ENCODE measurements around the gene CYP2J2. TPM values are rescaled to one million over a fixed set of nuclear protein-coding genes. Genes with fewer than 3 reads are reported as not detected.

Gene CYP2J2
- total and polyA plus RNA-seq, 2 experiments from 2014 or later = not detected

DNA sequence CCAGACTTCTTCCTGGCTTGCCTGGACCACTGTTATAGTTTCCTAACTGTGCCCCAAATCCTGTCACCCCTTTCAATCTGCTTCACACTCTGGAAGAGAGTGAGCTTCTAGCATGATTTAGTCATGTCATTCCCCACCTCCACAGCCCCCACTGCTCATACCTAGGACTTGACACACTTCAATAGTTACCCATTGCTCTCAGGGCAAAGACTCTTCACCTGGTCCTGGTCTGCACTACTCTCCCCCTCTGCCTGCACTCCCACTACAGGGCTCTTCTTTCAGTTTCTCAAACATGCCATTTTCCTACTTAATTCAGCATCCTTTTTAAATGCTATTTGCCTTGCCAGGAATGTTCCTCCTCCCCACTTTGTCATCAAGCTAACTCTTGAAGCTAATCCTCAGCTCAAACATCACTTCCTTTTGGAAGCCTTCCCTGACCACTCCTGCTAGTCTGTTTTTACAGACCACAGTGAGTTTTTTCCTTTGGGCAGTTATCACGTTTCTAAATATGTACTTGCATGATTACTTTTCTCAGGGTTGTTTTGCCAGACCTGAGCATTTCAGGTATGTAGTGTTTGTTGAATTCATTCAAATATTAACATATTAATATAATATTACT lies 24.7 kb downstream of the CYP2J2 start:
- no peak overlapping the region for H3K9ac ChIP-seq
- WGBS, 2 experiments (ENCODE audit: low coverage in 1 of 2, low lambda C conversion rate in 2 of 2, missing lambda C conversion rate in 2 of 2) = 29 to 34% methylated on average over 1 of the region's 1 CpG
- peak; percentile 15 for DNase-seq
- no peak overlapping the region for H3K4me3 ChIP-seq
- H3K4me1 ChIP-seq (ENCODE audit: insufficient read depth) = no peaks in the 10 kb centered on the region
- no peaks in the 10 kb centered on the region for H3K79me2 ChIP-seq (ENCODE audit: insufficient read depth)
- H2AFZ ChIP-seq = no peak overlapping the region
- H3K27me3 ChIP-seq (replicated peaks; ENCODE audit: insufficient read depth) = no peaks in the 10 kb centered on the region; the same call in 1 of the 2 replicates
- TF ChIP-seq EZH2 (IDR thresholded peaks at IDR 0.05; ENCODE audit: insufficient read depth, poor library complexity, severe bottlenecking) (no peak), EZH2phosphoT487 (IDR thresholded peaks at IDR 0.05; ENCODE audit: insufficient read depth, low read depth) (no peak)
- H3K36me3 ChIP-seq (ENCODE audit: low read depth) = no peaks in the 10 kb centered on the region
- H3F3A ChIP-seq (ENCODE audit: insufficient read depth) = no peaks in the 10 kb centered on the region
- H3K27ac ChIP-seq = no peak overlapping the region
- H3K4me2 ChIP-seq (ENCODE audit: unreplicated experiment) = no peak overlapping the region
- in situ Hi-C loops (cut with MboI) = no loop called here
- H4K20me1 ChIP-seq (ENCODE audit: insufficient read depth) = no peaks in the 10 kb centered on the region
- H3K9me3 ChIP-seq (ENCODE audit: low read depth) = no peaks in the 10 kb centered on the region
- H3K9me2 ChIP-seq (ENCODE audit: insufficient read depth) = no peaks in the 10 kb centered on the region

DNA sequence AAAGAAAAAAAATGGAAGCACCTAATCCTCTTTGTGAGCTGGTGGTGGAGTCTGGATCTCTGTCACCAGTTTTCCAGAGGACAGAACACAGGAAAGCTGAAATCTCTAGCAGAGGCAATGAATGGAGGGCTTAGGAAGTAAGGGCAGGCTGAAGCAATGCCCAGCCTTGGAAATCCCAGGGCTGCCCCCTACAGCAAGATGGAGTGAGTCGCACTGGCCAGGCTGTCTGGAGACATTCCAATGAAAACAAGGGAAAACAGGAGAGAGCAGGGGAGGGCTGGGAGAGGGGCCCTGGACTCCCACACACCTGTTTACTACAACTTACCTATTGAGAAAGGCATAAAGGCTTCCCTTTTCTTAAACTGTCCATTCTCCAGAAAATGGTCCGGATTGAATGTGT lies 25.9 kb downstream of the CYP2J2 start:
- 31% methylated on average over 2 of the region's 2 CpGs for WGBS, 2 experiments (ENCODE audit: low coverage in 1 of 2, low lambda C conversion rate in 2 of 2, missing lambda C conversion rate in 2 of 2)

DNA sequence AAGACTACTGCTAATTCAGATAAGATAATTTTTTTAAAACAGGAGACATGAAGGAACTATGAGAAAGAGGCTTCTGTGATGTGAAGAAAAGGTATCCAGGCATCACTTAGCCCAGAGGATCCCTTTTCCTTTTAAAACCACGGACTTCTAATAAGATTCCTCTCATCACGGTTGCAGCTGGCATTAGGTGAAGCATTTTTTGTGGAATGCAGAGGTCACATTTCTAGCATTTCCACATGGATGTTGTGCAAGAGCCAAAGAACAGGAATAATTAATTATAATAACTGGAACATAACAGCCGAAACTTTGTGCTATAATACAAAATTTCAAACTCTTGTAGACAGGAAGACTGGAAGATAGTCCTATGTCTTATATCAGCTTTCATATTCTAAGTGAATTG lies 27.6 kb downstream of the CYP2J2 start:
- DNase-seq = peak; percentile 4
- H4K20me1 ChIP-seq (ENCODE audit: insufficient read depth) = no peaks in the 10 kb centered on the region
- H3F3A ChIP-seq (ENCODE audit: insufficient read depth) = no peaks in the 10 kb centered on the region
- H3K27me3 ChIP-seq (replicated peaks; ENCODE audit: insufficient read depth) = no peaks in the 10 kb centered on the region; the same call in 1 of the 2 replicates
- no peaks in the 10 kb centered on the region for H3K9me3 ChIP-seq (ENCODE audit: low read depth)
- TF ChIP-seq EZH2phosphoT487 (IDR thresholded peaks at IDR 0.05; ENCODE audit: insufficient read depth, low read depth) (no peak), EZH2 (IDR thresholded peaks at IDR 0.05; ENCODE audit: insufficient read depth, poor library complexity, severe bottlenecking) (no peak)
- H3K4me3 ChIP-seq = no peak overlapping the region
- no peaks in the 10 kb centered on the region for H3K36me3 ChIP-seq (ENCODE audit: low read depth)
- no peaks in the 10 kb centered on the region for H3K9me2 ChIP-seq (ENCODE audit: insufficient read depth)
- H3K9ac ChIP-seq = no peak overlapping the region
- H3K79me2 ChIP-seq (ENCODE audit: insufficient read depth) = no peaks in the 10 kb centered on the region
- no peak overlapping the region for H3K27ac ChIP-seq
- H2AFZ ChIP-seq = no peak overlapping the region
- H3K4me1 ChIP-seq (ENCODE audit: insufficient read depth) = no peaks in the 10 kb centered on the region
- 24% methylated on average over 3 of the region's 3 CpGs for WGBS, 2 experiments (ENCODE audit: low coverage in 1 of 2, low lambda C conversion rate in 2 of 2, missing lambda C conversion rate in 2 of 2)
- H3K4me2 ChIP-seq (ENCODE audit: unreplicated experiment) = no peak overlapping the region
- in situ Hi-C loops (cut with MboI) = no loop called here

More for the DNA sequence above, 25.9 kb downstream of the CYP2J2 start:
- no peak for TF ChIP-seq EZH2 (IDR thresholded peaks at IDR 0.05; ENCODE audit: insufficient read depth, poor library complexity, severe bottlenecking)
- TF ChIP-seq EZH2phosphoT487 (IDR thresholded peaks at IDR 0.05; ENCODE audit: insufficient read depth, low read depth) = no peak
- Histone ChIP-seq H3K9me2 (ENCODE audit: insufficient read depth) (no peaks in the 10 kb centered on the region), H3K9ac (no peak overlapping the region), H3K36me3 (ENCODE audit: low read depth) (no peaks in the 10 kb centered on the region), H3K4me2 (ENCODE audit: unreplicated experiment) (no peak overlapping the region), H3K4me3 (no peak overlapping the region), H3K27ac (no peak overlapping the region), H3K9me3 (ENCODE audit: low read depth) (no peaks in the 10 kb centered on the region), H2AFZ (no peak overlapping the region), H3K4me1 (ENCODE audit: insufficient read depth) (no peaks in the 10 kb centered on the region), H3K27me3 (replicated peaks; ENCODE audit: insufficient read depth) (no peaks in the 10 kb centered on the region; the same call in 1 of the 2 replicates), H3K79me2 (ENCODE audit: insufficient read depth) (no peaks in the 10 kb centered on the region), H3F3A (ENCODE audit: insufficient read depth) (no peaks in the 10 kb centered on the region), H4K20me1 (ENCODE audit: insufficient read depth) (no peaks in the 10 kb centered on the region)
- DNase-seq = no peak
- in situ Hi-C loops (cut with MboI) = no loop called here

DNA sequence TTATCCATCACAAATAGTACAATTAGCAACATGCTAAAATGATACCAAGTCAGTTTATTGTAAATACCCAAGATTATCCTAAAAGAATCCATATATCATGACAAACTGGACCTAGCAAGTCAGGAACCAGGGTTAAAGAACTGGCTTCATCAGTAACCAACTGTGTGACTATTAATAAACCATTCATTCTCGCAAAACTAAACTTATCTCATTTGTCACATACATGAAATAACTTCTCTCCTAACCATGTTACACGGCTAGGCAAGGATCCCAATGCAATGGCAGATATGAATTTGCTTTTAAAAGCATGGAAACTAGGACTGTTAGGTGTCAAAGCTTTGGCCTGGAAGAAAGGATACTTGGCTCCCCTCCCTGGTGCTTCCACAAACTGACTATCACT lies 29.4 kb downstream of the CYP2J2 start:
- Histone ChIP-seq H3K4me1 (ENCODE audit: insufficient read depth) (no peaks in the 10 kb centered on the region), H3K4me3 (no peak overlapping the region), H3K36me3 (ENCODE audit: low read depth) (no peaks in the 10 kb centered on the region), H3K79me2 (ENCODE audit: insufficient read depth) (no peaks in the 10 kb centered on the region), H3K9ac (no peak overlapping the region), H3K27me3 (replicated peaks; ENCODE audit: insufficient read depth) (no peaks in the 10 kb centered on the region; the same call in 1 of the 2 replicates), H2AFZ (no peak overlapping the region), H3K9me3 (ENCODE audit: low read depth) (no peaks in the 10 kb centered on the region), H3K9me2 (ENCODE audit: insufficient read depth) (no peaks in the 10 kb centered on the region), H3F3A (ENCODE audit: insufficient read depth) (no peaks in the 10 kb centered on the region), H3K4me2 (ENCODE audit: unreplicated experiment) (no peak overlapping the region), H4K20me1 (ENCODE audit: insufficient read depth) (no peaks in the 10 kb centered on the region), H3K27ac (no peak overlapping the region)
- 41 to 43% methylated on average over 2 of the region's 2 CpGs for WGBS, 2 experiments (ENCODE audit: low coverage in 1 of 2, low lambda C conversion rate in 2 of 2, missing lambda C conversion rate in 2 of 2)
- DNase-seq = no peak
- in situ Hi-C loops (cut with MboI) = no loop called here
- no peak for TF ChIP-seq EZH2 (IDR thresholded peaks at IDR 0.05; ENCODE audit: insufficient read depth, poor library complexity, severe bottlenecking)
- TF ChIP-seq EZH2phosphoT487 (IDR thresholded peaks at IDR 0.05; ENCODE audit: insufficient read depth, low read depth) = no peak

Data from GM23248 (cell line).